ENCODE data around the gene TRAPPC6A.

GRCh38 chr19:45140533-45140932, 37.5 kb downstream of the TRAPPC6A start:
- TF ChIP-seq CTCF (IDR thresholded peaks at IDR 0.05) (no peak), POLR2AphosphoS5 (IDR thresholded peaks at IDR 0.05) (no peak)

All from transverse colon (tissue), 4 donors.